IMR-90 (cell line): ENCODE data around the gene EPB41L3. TPM values are rescaled to one million over a fixed set of nuclear protein-coding genes. Genes with fewer than 3 reads are reported as not detected.

ENCODE experiments used
- ATAC-seq: fragments of 200-7000 bp; cut with Tn5 transposase; 2 replicates; pipeline ENCODE4 v1.9.1; 2020; ENCODE audit warnings: low read depth, mild to moderate bottlenecking, moderate library complexity
- BruUV-seq: library from RNA; stranded (reverse); fragments of 400-500 nt; replicated peaks from 2 replicates; lab custom pipeline; 2021; lab: Mats Ljungman, UMichigan
- CTCF ChIA-PET: fragments of 300-600 bp; formaldehyde crosslinking; extraction: SDS; loops from one replicate; lab custom pipeline; 2021; ENCODE audit warnings: antibody characterized with exemption; lab: Yijun Ruan, JAX
- POLR2A ChIA-PET: fragments of 300-600 bp; sonication (Branson Sonifier 250); formaldehyde crosslinking; loops from one replicate; lab custom pipeline; 2022; ENCODE audit warnings: antibody characterized with exemption; ENCODE audit not compliant: unreplicated experiment; lab: Charles Lee
- DNase-seq: peaks from one replicate; pipeline ENCODE4 v3.0.0; 2013
- H2AFZ ChIP-seq: replicated peaks from 2 replicates; pipeline ENCODE3; 2013; ENCODE audit warnings: low read length, mild to moderate bottlenecking; ENCODE audit not compliant: poor library complexity
- H2AK5ac ChIP-seq: 2 replicates; pipeline ENCODE4 v1.6.1; 2013; ENCODE audit warnings: low read depth, low read length, inconsistent platforms
- H2AK9ac ChIP-seq: replicated peaks from 2 replicates; pipeline ENCODE3; 2013; ENCODE audit warnings: mild to moderate bottlenecking, low read depth, low read length, moderate library complexity; ENCODE audit not compliant: poor library complexity
- H2BK120ac ChIP-seq: 2 replicates; pipeline ENCODE4 v1.6.1; 2013; ENCODE audit warnings: low read depth, low read length, inconsistent platforms
- H2BK15ac ChIP-seq: 3 replicates; pipeline ENCODE4 v1.6.1; 2013; ENCODE audit warnings: low read depth, low read length, inconsistent platforms
- H2BK20ac ChIP-seq: 2 replicates; pipeline ENCODE4 v1.6.1; 2013; ENCODE audit warnings: low read depth, mild to moderate bottlenecking, inconsistent platforms, low read length, moderate library complexity
- H2BK5ac ChIP-seq: 2 replicates; pipeline ENCODE4 v1.6.1; 2013; ENCODE audit warnings: mild to moderate bottlenecking, low read depth, low read length, inconsistent platforms; ENCODE audit not compliant: poor library complexity, severe bottlenecking
- H3K14ac ChIP-seq: replicated peaks from 2 replicates; pipeline ENCODE4 v1.6.1; 2013; ENCODE audit warnings: low read depth, low read length, inconsistent platforms
- H3K18ac ChIP-seq: 2 replicates; pipeline ENCODE4 v1.6.1; 2013; ENCODE audit warnings: low read depth, low read length, control low read depth
- H3K23ac ChIP-seq: 2 replicates; pipeline ENCODE4 v1.6.1; 2013; ENCODE audit warnings: low read depth, low read length, inconsistent platforms
- H3K27ac ChIP-seq: 2 replicates; pipeline ENCODE4 v1.5.1; 2013; ENCODE audit warnings: mild to moderate bottlenecking, control low read depth, low read length; ENCODE audit not compliant: insufficient read depth
- H3K27me3 ChIP-seq: 2 replicates; pipeline ENCODE4 v1.6.1; 2013; ENCODE audit warnings: low read length; ENCODE audit not compliant: control insufficient read depth, insufficient read depth
- H3K36me3 ChIP-seq: 2 replicates; pipeline ENCODE4 v1.6.1; 2013; ENCODE audit warnings: low read length, mixed read lengths; ENCODE audit not compliant: control insufficient read depth, insufficient read depth
- H3K4ac ChIP-seq: 2 replicates; pipeline ENCODE4 v1.6.1; 2013; ENCODE audit warnings: low read depth, low read length, inconsistent platforms
- H3K4me1 ChIP-seq: 2 replicates; pipeline ENCODE4 v1.6.1; 2013; ENCODE audit warnings: low read length, mixed read lengths; ENCODE audit not compliant: control insufficient read depth, insufficient read depth
- H3K4me2 ChIP-seq: 2 replicates; pipeline ENCODE4 v1.6.1; 2013; ENCODE audit warnings: low read depth, mild to moderate bottlenecking, control low read depth, low read length, moderate library complexity
- H3K4me3 ChIP-seq: 2 replicates; pipeline ENCODE4 v1.5.1; 2013; ENCODE audit warnings: low read depth, mild to moderate bottlenecking, control low read depth, low read length, moderate library complexity; ENCODE audit not compliant: insufficient read depth
- H3K56ac ChIP-seq: 2 replicates; pipeline ENCODE4 v1.6.1; 2013; ENCODE audit warnings: low read length, inconsistent platforms; ENCODE audit not compliant: insufficient read depth; ENCODE audit errors: extremely low read depth
- H3K79me1 ChIP-seq, 2 experiments: 2 replicates each; pipeline ENCODE4 v1.6.1; 2013; ENCODE audit warnings: low read length in 2 of 2, inconsistent platforms in 1 of 2, low read depth in 1 of 2
- H3K9ac ChIP-seq: 2 replicates; pipeline ENCODE4 v1.6.1; 2013; ENCODE audit warnings: low read depth, low read length, control low read depth
- H3K9me1 ChIP-seq: 2 replicates; pipeline ENCODE4 v1.6.1; 2013; ENCODE audit warnings: low read length, inconsistent platforms; ENCODE audit not compliant: insufficient read depth
- H3K9me3 ChIP-seq: 2 replicates; pipeline ENCODE4 v1.6.1; 2013; ENCODE audit warnings: low read length; ENCODE audit not compliant: control insufficient read depth, insufficient read depth
- H4K20me1 ChIP-seq: 2 replicates; pipeline ENCODE4 v1.6.1; 2013; ENCODE audit warnings: low read length, inconsistent platforms; ENCODE audit not compliant: insufficient read depth
- H4K5ac ChIP-seq: 2 replicates; pipeline ENCODE4 v1.6.1; 2013; ENCODE audit warnings: mild to moderate bottlenecking, low read depth, low read length, control low read depth
- H4K8ac ChIP-seq, 2 experiments: 2 replicates each; pipeline ENCODE4 v1.6.1; 2013; ENCODE audit warnings: low read depth in 2 of 2, low read length in 2 of 2, control low read depth in 1 of 2, inconsistent platforms in 1 of 2
- H4K91ac ChIP-seq: 2 replicates; pipeline ENCODE4 v1.6.1; 2013; ENCODE audit warnings: low read depth, low read length, inconsistent platforms; ENCODE audit not compliant: insufficient read depth
- BHLHE40 ChIP-seq: fragments of 150-350 bp; IDR thresholded peaks from 2 replicates; pipeline ENCODE4 v1.6.1; 2016; ENCODE audit warnings: mild to moderate bottlenecking, low read depth, low read length
- CEBPB ChIP-seq: IDR thresholded peaks from 2 replicates; pipeline ENCODE4 v1.6.1; 2012; ENCODE audit warnings: low read depth, low read length, improper control_type of control experiment
- CHD1 ChIP-seq: IDR thresholded peaks from 2 replicates; pipeline ENCODE4 v1.6.1; 2012; ENCODE audit warnings: low read depth, low read length, improper control_type of control experiment
- CTCF ChIP-seq: conservative IDR thresholded peaks from 2 replicates; pipeline ENCODE4 v1.5.1; 2012; ENCODE audit warnings: mild to moderate bottlenecking, low read depth, low read length, improper control_type of control experiment
- FOS ChIP-seq: fragments of 150-350 bp; IDR thresholded peaks from 2 replicates; pipeline ENCODE4 v1.6.1; 2016; ENCODE audit warnings: low read depth, low read length
- MAFK ChIP-seq: IDR thresholded peaks from 2 replicates; pipeline ENCODE4 v1.6.1; 2012; ENCODE audit warnings: low read depth, low read length, improper control_type of control experiment
- MXI1 ChIP-seq: IDR thresholded peaks from 2 replicates; pipeline ENCODE4 v1.6.1; 2012; ENCODE audit warnings: low read depth, mild to moderate bottlenecking, low read length, moderate library complexity, borderline replicate concordance
- NFE2L2 ChIP-seq: fragments of 150-350 bp; IDR thresholded peaks from 2 replicates; pipeline ENCODE4 v1.6.1; 2016; ENCODE audit warnings: low read depth, mild to moderate bottlenecking, low read length
- POLR2A ChIP-seq: IDR thresholded peaks from 2 replicates; pipeline ENCODE4 v1.6.1; 2012; ENCODE audit warnings: mild to moderate bottlenecking, low read depth, low read length
- RAD21 ChIP-seq: IDR thresholded peaks from 2 replicates; pipeline ENCODE4 v1.6.1; 2012; ENCODE audit warnings: low read length, improper control_type of control experiment
- RCOR1 ChIP-seq: IDR thresholded peaks from 2 replicates; pipeline ENCODE4 v1.6.1; 2012; ENCODE audit warnings: mild to moderate bottlenecking, low read length, improper control_type of control experiment; ENCODE audit not compliant: insufficient replicate concordance
- RFX5 ChIP-seq: IDR thresholded peaks from 2 replicates; pipeline ENCODE4 v1.8.0; 2012; ENCODE audit warnings: low read depth, mild to moderate bottlenecking, low read length, moderate library complexity
- SMC3 ChIP-seq: fragments of 150-350 bp; IDR thresholded peaks from 2 replicates; pipeline ENCODE4 v1.6.1; 2016; ENCODE audit warnings: low read depth, mild to moderate bottlenecking, antibody characterized with exemption, low read length, moderate library complexity
- WGBS, 2 experiments: methylation state at CpG; one replicate each; pipeline versions ENCODE4 v1.1.5 to v1.1.7; 2013; ENCODE audit warnings: missing lambda C conversion rate in 2 of 2; ENCODE audit not compliant: insufficient read length in 1 of 2; ENCODE audit errors: extremely low coverage in 2 of 2; 5-methylcytosine and 5-hydroxymethylcytosine counted together
- dilution Hi-C: fragments of 300-500 bp; cut with HindIII; formaldehyde crosslinking; loops from one replicate; pipeline ENCODE4 v1.14.3; 2018; ENCODE audit warnings: low sequenced_read_pairs; ENCODE audit not compliant: unreplicated experiment
- in situ Hi-C: fragments of 300-500 bp; cut with MboI; formaldehyde crosslinking; loops from 3 replicates; pipeline ENCODE4 v1.14.3; 2019; ENCODE audit warnings: low sequenced_read_pairs, inconsistent platforms, mixed read lengths
- intact Hi-C: fragments of 100-400 bp; cut with micrococcal nuclease; formaldehyde crosslinking; loops from 2 replicates; pipeline ENCODE4 v1.10.0; 2022
- polyA plus RNA-seq, 3 experiments: library from polyadenylated mRNA; depleted of rRNA; stranded (reverse); fragments of >200 nt; gene quantifications; 2 replicates each; pipeline ENCODE4 v1.2.3, GENCODE V29; 2012; ENCODE audit warnings: low replicate concordance in 1 of 3
- total RNA-seq: library from RNA; depleted of rRNA; stranded (reverse); fragments of >200 nt; gene quantifications from 2 replicates; pipeline ENCODE4 v1.2.3, GENCODE V29; 2012
- TF ChIP-seq, protein P1 (sequence below): fragments of 150-350 bp; IDR thresholded peaks from 2 replicates; pipeline ENCODE4 v1.6.1; 2016; ENCODE audit warnings: low read depth, mild to moderate bottlenecking, low read length, moderate library complexity, borderline replicate concordance
- TF ChIP-seq, protein P2 (sequence below): fragments of 150-350 bp; IDR thresholded peaks from 2 replicates; pipeline ENCODE4 v1.6.1; 2017; ENCODE audit warnings: mild to moderate bottlenecking, antibody characterized with exemption, low read length, low read depth

The EPB41L3 gene
- total and polyA plus RNA-seq, 2 of the 4 experiments (the other 2 are of a cell fraction): 36.6 to 70.3 TPM

GRCh38 chr18:5424903-5425664, 118.7 kb downstream of the EPB41L3 start:
- Histone ChIP-seq H3K9me1 (no peaks in the 10 kb centered on the region), H2BK120ac (no peak overlapping the region), H4K8ac (no peak overlapping the region), H4K20me1 (no peaks in the 10 kb centered on the region), H3K9me3 (no peaks in the 10 kb centered on the region), H2AK5ac (no peak overlapping the region), H3K4me2 (no peak overlapping the region), H3K4me1 (no peaks in the 10 kb centered on the region), H3K23ac (no peak overlapping the region), H3K4me3 (no peak overlapping the region), H3K27ac (no peak overlapping the region), H3K56ac (no peak overlapping the region), H4K91ac (no peak overlapping the region), H4K5ac (no peak overlapping the region), H2AFZ (no peak overlapping the region), H2BK15ac (no peak overlapping the region), H3K36me3 (0 out of 2 replicates have a peak, but pooled peaks cover 1% of the 10 kb centered on the region), H3K27me3 (no peaks in the 10 kb centered on the region), H2BK5ac (no peak overlapping the region), H2BK20ac (no peak overlapping the region), H3K14ac (no peak overlapping the region), H2AK9ac (no peak overlapping the region), H3K9ac (no peak overlapping the region), H3K79me1 (0 out of 4 replicates have a peak, but pooled peaks cover 0 to 2% of the 10 kb centered on the region in 2 experiments), H3K18ac (no peak overlapping the region), H3K4ac (no peak overlapping the region)
- dilution Hi-C loops (no loop called here), intact Hi-C loops (loop anchor here (1.0 to 10.0 kb wide), 2 partner anchors 121 to 420 kb away; no protein-coding TSS in a partner anchor), in situ Hi-C loops (no loop called here)
- CTCF ChIA-PET: no interaction called here
- ATAC-seq: peak; percentile 72; the same call in 1 of the 2 replicates
- POLR2A ChIA-PET: no interaction called here
- DNase-seq: peak; percentile 65
- no CpG with 5 or more reads among the region's 6 CpGs for WGBS, 2 experiments
- no TSS peak for BruUV-seq
- TF ChIP-seq, protein P1, sequence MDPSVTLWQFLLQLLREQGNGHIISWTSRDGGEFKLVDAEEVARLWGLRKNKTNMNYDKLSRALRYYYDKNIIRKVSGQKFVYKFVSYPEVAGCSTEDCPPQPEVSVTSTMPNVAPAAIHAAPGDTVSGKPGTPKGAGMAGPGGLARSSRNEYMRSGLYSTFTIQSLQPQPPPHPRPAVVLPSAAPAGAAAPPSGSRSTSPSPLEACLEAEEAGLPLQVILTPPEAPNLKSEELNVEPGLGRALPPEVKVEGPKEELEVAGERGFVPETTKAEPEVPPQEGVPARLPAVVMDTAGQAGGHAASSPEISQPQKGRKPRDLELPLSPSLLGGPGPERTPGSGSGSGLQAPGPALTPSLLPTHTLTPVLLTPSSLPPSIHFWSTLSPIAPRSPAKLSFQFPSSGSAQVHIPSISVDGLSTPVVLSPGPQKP: no peak
- TF ChIP-seq CHD1 (no peak), MAFK (no peak), CEBPB (no peak), BHLHE40 (no peak), SMC3 (peak; percentile 59), MXI1 (no peak), POLR2A (no peak), RCOR1 (no peak), NFE2L2 (no peak), RAD21 (peak; percentile 49), RFX5 (no peak), FOS (no peak), CTCF (peak; percentile 52)
- TF ChIP-seq, protein P2, sequence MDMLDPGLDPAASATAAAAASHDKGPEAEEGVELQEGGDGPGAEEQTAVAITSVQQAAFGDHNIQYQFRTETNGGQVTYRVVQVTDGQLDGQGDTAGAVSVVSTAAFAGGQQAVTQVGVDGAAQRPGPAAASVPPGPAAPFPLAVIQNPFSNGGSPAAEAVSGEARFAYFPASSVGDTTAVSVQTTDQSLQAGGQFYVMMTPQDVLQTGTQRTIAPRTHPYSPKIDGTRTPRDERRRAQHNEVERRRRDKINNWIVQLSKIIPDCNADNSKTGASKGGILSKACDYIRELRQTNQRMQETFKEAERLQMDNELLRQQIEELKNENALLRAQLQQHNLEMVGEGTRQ: no peak
